Activated CD8-positive, alpha-beta T cell treated with anti-CD3 and anti-CD28 coated beads for 36 hours (primary cell): ENCODE measurements around the gene IDH3G. TPM values are rescaled to one million over a fixed set of nuclear protein-coding genes. Genes with fewer than 3 reads are reported as not detected.

Experiments
- ATAC-seq: fragments of 200-7000 bp; cut with Tn5 transposase; one replicate; pipeline ENCODE4 v1.10.0; 2021; ENCODE audit warnings: mild to moderate bottlenecking, moderate library complexity
- CTCF ChIA-PET: fragments of 350-600 bp; sonication (Branson Sonifier 250); formaldehyde crosslinking; loops from one replicate; lab custom pipeline; 2021; ENCODE audit warnings: antibody characterized with exemption; lab: Charles Lee
- POLR2A ChIA-PET: fragments of 350-600 bp; sonication (Branson Sonifier 250); formaldehyde crosslinking; loops from one replicate; lab custom pipeline; 2021; ENCODE audit warnings: antibody characterized with exemption; lab: Charles Lee
- DNase-seq: peaks from one replicate; pipeline ENCODE4 v3.0.0-alpha.2; 2020
- H3K27ac Mint-ChIP-seq: one replicate; pipeline ENCODE4 v1.8.0; 2021; ENCODE audit warnings: mild to moderate bottlenecking, mixed read lengths
- H3K27me3 Mint-ChIP-seq: one replicate; pipeline ENCODE4 v1.8.0; 2021; ENCODE audit warnings: mixed read lengths
- H3K36me3 Mint-ChIP-seq: one replicate; pipeline ENCODE4 v1.8.0; 2021; ENCODE audit warnings: low read depth, mixed read lengths
- H3K4me1 Mint-ChIP-seq: one replicate; pipeline ENCODE4 v1.8.0; 2021; ENCODE audit warnings: low read depth, mixed read lengths
- H3K4me3 Mint-ChIP-seq: one replicate; pipeline ENCODE4 v1.8.0; 2021; ENCODE audit warnings: mild to moderate bottlenecking, moderate library complexity, mixed read lengths
- H3K9me3 Mint-ChIP-seq: one replicate; pipeline ENCODE4 v1.8.0; 2021; ENCODE audit warnings: mixed read lengths
- intact Hi-C: fragments of 100-400 bp; cut with micrococcal nuclease; formaldehyde crosslinking; loops from one replicate; pipeline ENCODE4 v1.10.0; 2022
- total RNA-seq, 2 experiments: library from RNA; stranded (reverse); gene quantifications; one replicate each; pipeline ENCODE4 v1.2.3, GENCODE V29; 2021
- TF ChIP-seq, protein P1 (sequence below): fragments of 200-600 bp; IDR thresholded peaks from one replicate; pipeline ENCODE4 v1.8.0; 2022; ENCODE audit warnings: antibody characterized with exemption, mild to moderate bottlenecking

The IDH3G gene
- total RNA-seq, 2 experiments from 2014 or later = 54.3 to 56.9 TPM

DNA sequence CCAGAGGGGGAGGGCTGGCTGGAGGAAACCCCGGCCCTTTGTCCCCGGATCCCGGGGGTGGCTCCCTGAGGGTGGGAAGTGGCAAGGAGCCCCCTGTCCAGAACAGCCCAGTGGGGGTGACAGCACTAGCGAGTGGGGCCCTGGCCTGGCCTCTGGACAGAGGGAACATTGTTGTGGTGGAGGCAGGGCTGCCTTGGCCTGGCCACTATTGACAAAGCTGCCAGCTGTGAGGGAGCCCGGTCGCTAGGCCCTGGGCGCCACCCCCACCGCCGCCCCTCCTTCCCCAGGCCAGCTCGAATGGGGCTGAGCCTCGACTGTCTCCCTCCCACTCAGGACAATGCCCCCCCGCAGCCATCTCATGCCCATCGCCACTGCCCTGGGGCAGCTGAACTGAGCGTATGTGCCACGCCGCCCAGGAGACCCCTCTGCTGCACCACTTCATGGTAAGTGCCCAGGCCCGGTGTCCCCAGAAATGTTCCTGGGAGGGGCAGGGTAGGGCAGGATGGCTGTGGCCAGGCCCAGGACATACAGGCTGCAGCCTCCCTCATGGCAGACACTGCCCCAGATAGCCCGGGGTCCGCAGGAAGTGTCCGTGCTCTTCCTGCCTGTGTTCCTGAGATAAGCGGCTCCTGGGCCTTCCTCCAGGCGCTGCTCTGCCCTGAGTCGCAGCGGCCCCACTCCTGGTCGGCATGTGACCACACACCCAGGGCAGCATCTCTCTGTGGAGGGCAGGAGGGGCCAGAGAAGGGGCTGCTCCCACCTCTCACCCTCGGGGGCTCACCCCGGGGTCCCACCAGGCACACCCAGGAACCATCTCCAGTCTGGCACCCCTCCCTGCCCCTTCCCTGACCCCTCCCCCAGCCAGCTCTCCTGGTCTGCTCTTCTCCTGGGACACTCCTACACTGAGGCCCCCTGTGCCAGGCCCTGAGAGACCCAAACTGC lies 28.8 kb downstream of the IDH3G start:
- Mint-ChIP-seq H3K4me1 (peaks cover 16% of the 10 kb centered on the region), H3K36me3 (no peaks in the 10 kb centered on the region), H3K4me3 (peak overlapping the region; percentile 67), H3K27ac (no peak overlapping the region), H3K27me3 (no peaks in the 10 kb centered on the region), H3K9me3 (no peaks in the 10 kb centered on the region)
- no peak for DNase-seq
- intact Hi-C loops = loop anchor here (10.0 kb wide), 1 partner anchor 159 kb away; the partner anchor contains the start of gene ARHGAP4
- POLR2A ChIA-PET = no interaction called here
- no peak for ATAC-seq
- CTCF ChIA-PET = interaction anchor here (1.0 to 1.8 kb wide), 4 partner anchors 26 to 185 kb away, joined by 4 read pairs; no protein-coding TSS in a partner anchor
- TF ChIP-seq, protein P1, sequence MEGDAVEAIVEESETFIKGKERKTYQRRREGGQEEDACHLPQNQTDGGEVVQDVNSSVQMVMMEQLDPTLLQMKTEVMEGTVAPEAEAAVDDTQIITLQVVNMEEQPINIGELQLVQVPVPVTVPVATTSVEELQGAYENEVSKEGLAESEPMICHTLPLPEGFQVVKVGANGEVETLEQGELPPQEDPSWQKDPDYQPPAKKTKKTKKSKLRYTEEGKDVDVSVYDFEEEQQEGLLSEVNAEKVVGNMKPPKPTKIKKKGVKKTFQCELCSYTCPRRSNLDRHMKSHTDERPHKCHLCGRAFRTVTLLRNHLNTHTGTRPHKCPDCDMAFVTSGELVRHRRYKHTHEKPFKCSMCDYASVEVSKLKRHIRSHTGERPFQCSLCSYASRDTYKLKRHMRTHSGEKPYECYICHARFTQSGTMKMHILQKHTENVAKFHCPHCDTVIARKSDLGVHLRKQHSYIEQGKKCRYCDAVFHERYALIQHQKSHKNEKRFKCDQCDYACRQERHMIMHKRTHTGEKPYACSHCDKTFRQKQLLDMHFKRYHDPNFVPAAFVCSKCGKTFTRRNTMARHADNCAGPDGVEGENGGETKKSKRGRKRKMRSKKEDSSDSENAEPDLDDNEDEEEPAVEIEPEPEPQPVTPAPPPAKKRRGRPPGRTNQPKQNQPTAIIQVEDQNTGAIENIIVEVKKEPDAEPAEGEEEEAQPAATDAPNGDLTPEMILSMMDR = no peak

DNA sequence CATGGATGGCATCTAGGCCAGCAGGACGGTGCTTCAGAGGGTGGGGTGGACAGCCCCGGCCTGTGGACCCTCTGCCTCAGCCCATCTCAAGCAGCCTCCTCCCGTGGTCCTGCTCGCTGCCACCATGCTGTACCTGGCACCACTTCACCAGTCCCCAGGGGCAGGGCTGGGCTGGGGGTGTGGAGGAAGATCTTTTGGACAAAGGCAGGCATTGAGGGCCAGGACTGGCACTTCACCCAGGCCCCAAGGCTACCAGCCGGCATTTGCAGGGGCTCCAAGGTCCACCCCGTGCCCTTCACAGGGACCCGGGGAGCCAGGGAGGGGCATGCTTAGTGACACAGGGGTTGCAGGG lies 29.4 kb downstream of the IDH3G start:
- intact Hi-C loops = loop anchor here (10.0 kb wide), 1 partner anchor 160 kb away; the partner anchor contains the start of gene ARHGAP4
- no peaks in the 10 kb centered on the region for H3K36me3 Mint-ChIP-seq
- DNase-seq (no peak), ATAC-seq (no peak)
- TF ChIP-seq, protein P1 = no peak
- no peaks in the 10 kb centered on the region for H3K9me3 Mint-ChIP-seq
- no peak overlapping the region for H3K4me3 Mint-ChIP-seq
- ChIA-PET POLR2A (no interaction called here), CTCF (interaction anchor here (0.6 to 1.1 kb wide), 5 partner anchors 13 to 164 kb away, joined by 3 to 4 read pairs (median 4); no protein-coding TSS in a partner anchor)
- no peak overlapping the region for H3K27ac Mint-ChIP-seq
- no peaks in the 10 kb centered on the region for H3K27me3 Mint-ChIP-seq
- peaks cover 16% of the 10 kb centered on the region for H3K4me1 Mint-ChIP-seq

DNA sequence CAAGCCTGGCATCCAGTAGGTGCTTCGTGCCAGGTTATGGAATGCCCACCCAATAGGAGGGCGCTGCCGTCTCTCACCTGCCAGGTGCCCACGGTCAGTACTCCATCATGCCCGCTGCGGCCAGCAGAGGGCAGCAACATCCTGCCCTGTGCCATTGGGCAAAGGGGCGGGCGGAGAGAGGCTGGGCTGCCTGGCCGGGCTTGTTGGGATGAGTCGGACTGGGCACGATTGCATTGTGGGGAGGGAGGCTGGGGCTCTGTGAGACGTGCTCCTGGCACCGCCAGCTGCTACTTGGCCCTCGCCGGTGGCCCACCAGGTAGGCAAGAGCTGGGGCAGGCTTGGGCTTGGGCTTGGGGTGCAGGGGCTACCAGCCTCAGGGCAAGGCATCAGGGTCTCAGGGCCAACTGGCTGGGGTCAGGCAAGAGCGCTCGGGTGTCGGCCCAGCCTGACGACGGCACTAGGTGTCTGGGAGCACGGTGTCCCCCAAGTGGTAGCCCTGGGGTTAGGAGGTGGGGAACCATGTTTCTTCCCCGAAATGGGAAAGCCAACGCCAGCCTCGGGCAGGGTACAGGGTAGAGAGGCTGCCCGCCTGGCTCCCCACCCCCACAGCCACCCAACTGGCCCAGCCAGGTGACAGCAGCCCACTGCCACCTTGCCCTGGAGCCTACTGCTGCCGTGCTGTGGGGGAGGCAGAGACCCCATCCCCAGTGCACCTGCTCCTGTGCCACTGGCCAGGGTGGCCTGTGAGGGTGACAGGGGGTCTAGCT lies 30.0 kb downstream of the IDH3G start, which contains the start of gene PLXNB3:
Gene PLXNB3 (plus strand): TSS at position 261 of the 767 bp plus-strand sequence. CDS start 1,287 bp downstream, outside the sequence.
- Mint-ChIP-seq H3K9me3 (no peaks in the 10 kb centered on the region), H3K36me3 (no peaks in the 10 kb centered on the region), H3K4me1 (peaks cover 16% of the 10 kb centered on the region), H3K27me3 (no peaks in the 10 kb centered on the region), H3K4me3 (peak within 1 kb of the TSS; percentile 33), H3K27ac (no peak within 1 kb of the TSS)
- intact Hi-C loops = loop anchor here (10.0 kb wide), 1 partner anchor 161 kb away; the partner anchor contains the start of gene ARHGAP4
- CTCF ChIA-PET = interaction anchor here (0.6 to 2.0 kb wide), 16 partner anchors 8 to 203 kb away, joined by 3 to 10 read pairs (median 3); no protein-coding TSS in a partner anchor
- POLR2A ChIA-PET = interaction anchor here (1.0 kb wide), 1 partner anchor 162 kb away, joined by 4 read pairs; the partner anchor contains the start of gene ARHGAP4
- TF ChIP-seq, protein P1 = peak; percentile 75
- ATAC-seq (peak; percentile 75), DNase-seq (peak; percentile 82)

DNA sequence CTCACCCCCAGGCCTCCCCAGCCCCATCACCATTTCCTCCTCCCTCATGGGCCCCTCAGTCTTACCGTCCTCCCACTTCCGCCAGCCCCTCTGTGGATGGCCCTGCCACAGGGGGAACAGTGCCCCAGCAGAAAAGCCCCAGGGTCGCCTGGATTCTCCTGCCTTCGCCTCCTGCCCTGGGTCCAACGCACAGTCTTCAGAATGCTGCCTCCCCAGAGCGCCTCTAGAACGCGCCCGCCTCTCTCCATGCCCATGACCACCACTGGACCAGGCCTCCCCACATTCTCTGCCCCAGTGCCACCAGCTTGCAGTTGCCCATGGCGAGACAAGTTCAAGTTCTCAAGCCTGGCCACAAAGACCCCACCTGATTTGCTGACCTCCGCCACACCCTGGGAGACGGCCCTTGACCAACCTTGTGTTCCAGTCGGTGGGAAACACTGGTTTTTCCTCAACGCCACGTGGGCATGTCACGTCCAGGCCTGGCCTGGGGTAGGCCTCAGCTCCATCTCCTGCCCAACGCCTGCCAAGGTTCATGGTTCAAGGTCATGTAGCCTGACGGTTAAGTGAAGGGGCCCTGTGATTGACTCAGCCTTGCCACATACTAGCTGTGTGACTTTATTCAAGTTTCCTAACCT lies 30.8 kb downstream of the IDH3G start:
- ChIA-PET POLR2A (interaction anchor here (1.0 kb wide), 1 partner anchor 162 kb away, joined by 4 read pairs; the partner anchor contains the start of gene ARHGAP4), CTCF (interaction anchor here (0.7 to 2.0 kb wide), 11 partner anchors 9 to 203 kb away, joined by 3 to 10 read pairs (median 3); no protein-coding TSS in a partner anchor)
- ATAC-seq (no peak), DNase-seq (no peak)
- Mint-ChIP-seq H3K36me3 (no peaks in the 10 kb centered on the region), H3K27ac (no peak overlapping the region), H3K4me3 (no peak overlapping the region), H3K27me3 (no peaks in the 10 kb centered on the region), H3K4me1 (peaks cover 16% of the 10 kb centered on the region), H3K9me3 (no peaks in the 10 kb centered on the region)
- intact Hi-C loops = loop anchor here (10.0 kb wide), 1 partner anchor 161 kb away; the partner anchor contains the start of gene ARHGAP4
- TF ChIP-seq, protein P1 = no peak
